K562 (cell line): Measurements from ENCODE around the gene CCDC106.

ENCODE experiments used
- CTCF ChIP-seq, 3 experiments: IDR thresholded peaks in 2 of 3; conservative IDR thresholded peaks in 1 of 3; 2 replicates each; pipeline ENCODE4 v1.5.1; 2011 to 2012; ENCODE audit warnings: low read length in 3 of 3, mild to moderate bottlenecking in 3 of 3, control low read depth in 2 of 3, improper control_type of control experiment in 1 of 3, inconsistent platforms in 1 of 3, low read depth in 1 of 3, mixed read lengths in 1 of 3, moderate library complexity in 1 of 3; ENCODE audit not compliant: insufficient read depth in 2 of 3
- JUND ChIP-seq, 2 experiments: IDR thresholded peaks; 2 replicates in 1 of 2; 3 replicates in 1 of 2; pipeline ENCODE4 v1.6.1; 2011; ENCODE audit warnings: borderline replicate concordance in 2 of 2, low read depth in 2 of 2, low read length in 2 of 2, improper control_type of control experiment in 1 of 2, missing biosample characterization in 1 of 2, missing genetic modification characterization in 1 of 2, missing genetic modification reagents in 1 of 2

GRCh38 chr19:55654323-55654867 is 6.4 kb downstream of the CCDC106 start:
- no peak for TF ChIP-seq CTCF (IDR thresholded peaks at IDR 0.05 in 2 of 3, conservative IDR thresholded peaks at IDR 0.05 in 1 of 3; ENCODE audit: insufficient read depth in 2 of 3, low read depth in 1 of 3, low read length in 3 of 3)
- TF ChIP-seq JUND (IDR thresholded peaks at IDR 0.05; ENCODE audit: borderline replicate concordance, low read depth, low read length) = no peak
- TF ChIP-seq JUND (tag; IDR thresholded peaks at IDR 0.05; ENCODE audit: borderline replicate concordance, low read depth, low read length) = no peak
